ENCODE measurements around the gene DGKD.

DGKD gene

GRCh38 chr2:233409286-233409991 is 55.1 kb downstream of the DGKD start:
- no peak for DNase-seq (ENCODE audit: low read depth in 3 of 3, low spot score in 1 of 3)

DNA sequence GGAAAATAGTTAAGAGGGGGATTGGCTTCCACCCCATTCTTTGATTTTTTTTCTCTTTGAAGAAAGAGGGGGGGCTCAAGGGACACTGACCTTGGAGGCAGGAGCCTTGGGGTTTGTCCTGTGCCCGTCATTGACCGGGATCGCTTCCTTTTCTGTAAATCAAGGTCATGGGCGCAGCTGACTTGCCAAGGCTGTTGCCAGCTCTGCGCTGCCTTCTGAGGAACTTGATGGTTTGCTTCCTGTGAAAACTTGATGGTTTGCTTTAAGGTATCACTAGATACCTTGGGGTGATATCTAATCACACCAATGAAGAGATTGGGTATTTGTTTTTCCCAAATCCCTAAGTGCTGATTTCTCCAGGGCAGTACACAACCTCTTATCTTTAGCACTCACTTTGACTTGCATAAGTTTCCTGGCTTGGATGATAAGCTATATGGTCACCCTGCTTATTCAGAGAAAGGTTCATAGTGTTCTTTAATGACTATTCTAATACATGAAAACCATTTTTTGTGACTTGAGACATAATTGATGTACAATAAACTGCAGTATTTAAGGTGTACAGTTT is 56.0 kb downstream of the DGKD start:
- no peak for DNase-seq (ENCODE audit: low read depth in 3 of 3, low spot score in 1 of 3)

- DNase-seq (ENCODE audit: low read depth in 3 of 3, low spot score in 1 of 3): no peak
These were observed 56.9 kb downstream of the DGKD start for GRCh38 chr2:233411162-233411561.

GRCh38 chr2:233412405-233412804 is 58.1 kb downstream of the DGKD start:
- DNase-seq (ENCODE audit: low read depth in 3 of 3, low spot score in 1 of 3): no peak

DNA sequence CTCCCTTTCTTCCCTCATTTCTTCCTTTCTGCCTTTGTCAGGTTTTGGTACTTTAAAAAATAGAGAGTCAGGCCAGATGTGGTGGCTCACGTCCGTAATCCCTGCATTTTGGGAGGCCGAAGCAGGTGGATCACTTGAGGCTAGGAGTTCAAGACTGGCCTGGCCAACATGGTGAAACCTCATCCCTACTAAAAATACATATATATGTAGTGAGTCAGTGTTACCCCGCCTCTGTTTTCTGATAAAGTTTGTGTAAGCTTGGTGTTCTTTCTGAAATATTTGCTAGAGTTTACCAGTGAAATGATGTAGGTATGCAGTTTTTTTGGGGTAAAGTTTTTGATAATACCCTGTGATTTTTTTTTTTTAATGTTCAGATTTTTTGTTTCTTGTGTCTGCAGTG is 58.8 kb downstream of the DGKD start:
- no peak for DNase-seq (ENCODE audit: low read depth in 3 of 3, low spot score in 1 of 3)

GRCh38 chr2:233413559-233414272 is 59.4 kb downstream of the DGKD start:
- DNase-seq (ENCODE audit: low read depth in 3 of 3, low spot score in 1 of 3): peak; percentile 32 to 40 (median 36)

DNA sequence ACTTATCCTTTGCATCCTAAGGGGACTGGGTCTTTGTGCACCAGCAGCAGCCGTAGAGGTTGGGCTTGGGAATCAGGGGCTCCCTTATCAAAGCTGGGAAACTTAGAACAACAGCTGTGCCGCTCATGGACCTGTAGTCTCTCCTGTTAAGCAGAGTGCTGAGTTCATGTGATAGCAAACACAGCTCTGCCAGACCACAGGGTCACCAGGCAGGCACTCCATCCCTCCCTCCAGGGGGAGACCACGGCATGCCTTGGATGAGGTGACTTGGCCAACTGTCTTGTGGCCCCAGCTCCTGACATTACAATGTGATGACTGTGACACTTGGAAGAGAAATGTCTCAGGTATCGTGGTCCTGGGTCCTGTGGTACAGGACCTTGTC is 60.0 kb downstream of the DGKD start:
- no peak for DNase-seq (ENCODE audit: low read depth in 3 of 3, low spot score in 1 of 3)

DNA sequence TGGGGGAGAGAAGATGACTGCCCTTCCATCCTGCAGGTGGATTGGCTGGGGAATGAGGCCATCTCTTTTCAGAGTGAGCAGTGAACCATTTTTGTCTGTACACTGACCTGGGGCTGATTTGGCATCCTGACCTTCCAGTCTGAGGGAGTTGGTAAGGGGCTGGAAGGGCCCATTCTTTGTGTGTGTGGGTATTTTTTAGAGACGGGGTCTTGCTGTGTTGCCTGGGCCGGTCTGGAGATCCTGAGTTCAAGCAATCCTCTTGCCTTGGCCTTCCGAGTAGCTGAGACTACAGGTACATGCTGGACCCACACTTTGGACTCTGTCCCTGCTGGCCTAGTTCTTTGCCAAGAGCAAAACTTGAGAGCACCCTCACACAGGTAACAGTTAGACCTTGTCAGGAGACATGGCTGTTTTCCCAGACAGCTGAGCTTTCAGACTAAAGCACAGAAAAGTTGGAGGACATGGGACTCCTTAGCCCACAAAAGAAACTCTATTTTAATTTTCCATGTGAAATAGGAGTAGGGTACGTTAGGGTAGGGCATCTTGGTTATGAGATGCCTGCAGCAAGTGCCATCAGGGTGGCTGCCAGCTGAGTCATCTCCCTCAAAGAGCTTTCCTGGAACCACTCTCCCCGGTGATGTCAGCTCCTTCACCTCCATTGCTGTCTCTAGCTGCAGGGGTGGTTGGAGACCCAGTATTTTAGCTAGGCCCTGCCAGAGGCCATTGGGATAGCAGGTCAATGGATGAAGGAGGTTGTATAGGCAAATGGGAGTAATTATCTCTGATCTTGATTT is 60.7 kb downstream of the DGKD start:
- no peak for DNase-seq (ENCODE audit: low read depth in 3 of 3, low spot score in 1 of 3)

- no peak for DNase-seq (ENCODE audit: low read depth in 3 of 3, low spot score in 1 of 3)
These were observed 61.9 kb downstream of the DGKD start for GRCh38 chr2:233416199-233416598.

GRCh38 chr2:233416706-233417105 is 62.4 kb downstream of the DGKD start:
- DNase-seq (ENCODE audit: low read depth in 3 of 3, low spot score in 1 of 3): no peak

- DNase-seq (ENCODE audit: low read depth in 3 of 3, low spot score in 1 of 3): no peak
These were observed 63.0 kb downstream of the DGKD start for GRCh38 chr2:233417282-233417681.

DNA sequence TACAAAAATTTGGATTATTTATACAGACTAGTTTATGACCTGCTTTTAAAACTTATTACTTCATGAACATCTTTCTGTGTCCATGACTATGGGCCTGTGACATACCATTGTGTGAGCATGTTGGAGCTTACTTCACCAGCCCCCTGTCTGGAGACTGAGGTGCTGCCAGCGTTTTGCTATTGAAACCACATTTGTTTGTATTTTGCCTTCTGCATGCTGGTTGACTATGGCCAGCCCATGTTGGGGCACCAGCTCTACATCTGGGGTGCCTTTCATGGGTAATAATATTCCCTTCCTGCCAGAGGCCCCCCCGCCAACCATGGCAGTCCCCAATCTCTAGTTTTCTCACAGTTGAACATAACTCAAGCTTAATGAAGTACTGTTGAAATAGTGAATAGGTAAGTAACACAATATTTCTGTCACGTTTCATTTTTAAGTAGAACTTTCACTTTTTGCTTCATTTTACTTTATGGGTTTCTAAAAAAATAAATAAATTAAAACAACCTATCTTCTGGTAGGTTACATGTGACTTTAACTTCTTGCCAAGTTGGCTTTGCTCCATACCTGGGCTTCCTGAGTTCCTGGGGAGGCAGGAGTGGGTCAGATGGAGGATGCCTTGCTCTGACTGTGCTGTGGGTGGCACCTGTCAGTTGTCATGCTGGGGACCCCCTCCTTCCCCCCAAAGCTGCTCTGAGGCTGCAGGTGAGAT is 63.9 kb downstream of the DGKD start:
- DNase-seq (ENCODE audit: low read depth in 3 of 3, low spot score in 1 of 3): no peak

DNA sequence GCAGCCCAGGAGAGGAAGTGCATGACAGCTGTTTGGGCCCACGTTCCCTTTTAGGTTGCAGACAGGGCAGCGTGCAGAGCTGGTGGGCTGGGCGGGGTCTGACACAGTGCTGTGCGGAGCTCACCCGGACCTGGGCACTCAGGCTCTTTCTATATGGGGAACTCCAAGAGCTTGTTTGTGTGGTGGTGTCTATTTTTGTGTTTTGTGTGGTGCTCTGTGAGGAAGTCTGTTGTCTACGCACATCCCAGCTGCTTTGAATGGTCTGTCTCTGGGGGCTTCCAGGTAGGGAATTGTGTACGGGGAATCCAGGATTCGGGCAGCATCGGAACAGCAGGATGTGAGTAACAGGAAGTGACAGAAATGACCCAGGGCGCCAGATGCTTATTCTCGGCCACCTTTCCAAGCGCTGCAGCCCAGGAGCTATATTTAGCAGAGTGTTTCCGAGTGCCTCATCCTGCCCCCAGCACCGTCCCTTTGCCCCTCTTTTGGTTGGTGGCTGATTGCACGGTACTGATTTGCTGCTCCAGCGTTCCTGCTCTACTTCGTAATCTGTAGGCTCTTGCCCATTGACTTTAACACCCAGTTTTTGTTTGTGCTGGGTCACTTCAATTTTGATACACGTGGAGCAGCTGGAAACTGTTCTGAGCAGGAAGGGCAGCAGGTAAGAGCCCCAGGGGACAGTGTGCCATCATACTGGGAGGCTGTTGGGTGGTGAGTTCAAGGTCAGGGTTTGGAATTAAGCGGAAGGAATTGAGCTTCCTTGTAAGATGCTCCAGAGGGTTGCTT is 64.7 kb downstream of the DGKD start:
- peak in 2 of 3 donors; percentile 43 for DNase-seq (ENCODE audit: low read depth in 3 of 3, low spot score in 1 of 3)

GRCh38 chr2:233419602-233420391 is 65.5 kb downstream of the DGKD start:
- DNase-seq (ENCODE audit: low read depth in 3 of 3, low spot score in 1 of 3): no peak

DNA sequence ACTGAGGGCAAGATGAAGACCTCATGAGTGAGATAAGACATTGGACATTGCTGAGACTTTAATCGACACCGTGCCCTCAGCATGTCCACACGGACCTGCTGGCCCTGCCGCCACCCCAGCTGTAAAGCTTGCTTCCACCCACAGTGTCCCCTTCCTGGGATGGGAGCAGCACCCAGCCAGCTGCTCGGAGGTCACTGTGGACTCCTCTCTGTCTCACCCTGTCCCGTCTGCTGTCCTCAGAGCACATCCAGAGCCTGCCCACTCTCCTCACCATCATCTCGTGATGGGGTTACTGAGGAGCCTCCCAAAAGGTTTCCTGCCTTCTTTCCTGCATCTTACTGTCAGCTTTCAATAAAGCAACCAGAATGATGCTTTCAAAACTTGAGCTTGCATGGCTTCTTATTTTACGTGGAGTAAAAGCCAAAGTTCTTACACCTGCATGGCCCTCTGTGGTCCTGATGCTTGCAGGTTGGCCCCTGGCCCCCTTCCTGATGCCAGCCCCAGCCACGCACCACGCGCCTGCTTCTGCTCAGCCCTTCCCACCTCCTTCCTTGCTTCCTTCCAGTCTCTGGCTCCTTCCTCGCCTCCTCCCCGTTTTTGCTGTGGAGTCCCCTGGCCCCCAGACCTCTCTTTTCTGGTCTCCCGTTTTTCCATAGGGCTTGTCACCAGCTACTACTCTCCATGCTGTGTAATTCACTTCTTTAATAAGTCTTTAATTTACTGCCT is 67.0 kb downstream of the DGKD start:
- DNase-seq (ENCODE audit: low read depth in 3 of 3, low spot score in 1 of 3): no peak

DNA sequence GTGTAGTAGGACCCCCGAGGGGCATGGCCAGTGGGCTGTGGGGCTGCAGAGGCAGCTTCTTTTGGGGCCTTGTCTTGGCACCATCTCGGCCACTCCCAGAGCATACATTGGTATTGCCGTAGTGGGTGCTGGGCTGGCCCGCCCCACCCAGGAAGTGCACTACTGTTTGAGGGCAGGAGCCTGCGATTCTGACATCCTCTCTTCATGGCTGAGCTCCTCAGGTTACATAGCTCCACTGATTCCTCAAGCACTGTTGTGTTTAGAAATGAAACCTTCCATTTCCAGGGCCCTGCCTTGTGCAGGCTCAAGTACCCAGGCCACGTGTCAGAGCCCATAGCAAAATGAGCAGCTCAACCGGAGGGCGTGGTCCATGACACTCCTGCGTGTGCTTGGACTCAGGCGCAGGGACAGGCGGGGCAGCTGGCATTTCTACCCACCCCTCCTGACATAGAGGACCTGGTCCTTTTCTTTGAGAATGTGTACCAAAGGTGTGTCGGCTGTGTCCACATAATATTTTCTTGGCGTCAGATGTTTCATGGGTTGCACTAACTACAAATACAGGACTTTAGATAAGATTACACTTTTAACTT is 67.9 kb downstream of the DGKD start:
- DNase-seq (ENCODE audit: low read depth in 3 of 3, low spot score in 1 of 3): peak in 2 of 3 donors; percentile 24 to 35

GRCh38 chr2:233422649-233423551 is 68.6 kb downstream of the DGKD start:
- no peak for DNase-seq (ENCODE audit: low read depth in 3 of 3, low spot score in 1 of 3)

DNA sequence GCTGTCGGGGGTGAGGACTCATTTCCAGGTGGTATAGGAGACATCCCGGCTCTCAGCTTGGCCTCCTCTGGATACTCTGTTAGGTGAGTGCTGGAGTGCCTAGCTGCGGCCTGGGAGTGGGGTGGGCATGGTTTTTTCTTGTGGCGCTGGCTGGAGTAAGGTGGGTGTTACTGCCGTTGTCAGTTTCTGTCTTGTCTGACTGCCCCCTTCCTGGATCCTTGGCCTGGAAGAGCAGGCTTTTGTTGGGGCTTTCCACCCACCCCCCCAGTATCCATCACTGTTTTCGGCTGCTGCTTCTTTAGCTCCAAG is 69.2 kb downstream of the DGKD start:
- DNase-seq (ENCODE audit: low read depth in 3 of 3, low spot score in 1 of 3): no peak

Data from stimulated activated CD4-positive, alpha-beta T cell treated with anti-CD3 and anti-CD28 coated beads, TNF-alpha, amount 100 ng/mL, for 1 hour (primary cell).